AG08395 (cell line): Measurements from ENCODE around the gene SAXO2.
A peak's percentile ranks its signal among the peaks of the same experiment; 100 is the strongest.
"Not testable (repeated sequence)": the region's sequence is repeated elsewhere in the genome, so short reads cannot be mapped to it uniquely, and the experiment has no call there.

Experiments
- DNase-seq: peaks from one replicate; pipeline ENCODE4 v3.0.0; 2012; ENCODE audit warnings: mixed read lengths, low spot score

Gene SAXO2

DNA sequence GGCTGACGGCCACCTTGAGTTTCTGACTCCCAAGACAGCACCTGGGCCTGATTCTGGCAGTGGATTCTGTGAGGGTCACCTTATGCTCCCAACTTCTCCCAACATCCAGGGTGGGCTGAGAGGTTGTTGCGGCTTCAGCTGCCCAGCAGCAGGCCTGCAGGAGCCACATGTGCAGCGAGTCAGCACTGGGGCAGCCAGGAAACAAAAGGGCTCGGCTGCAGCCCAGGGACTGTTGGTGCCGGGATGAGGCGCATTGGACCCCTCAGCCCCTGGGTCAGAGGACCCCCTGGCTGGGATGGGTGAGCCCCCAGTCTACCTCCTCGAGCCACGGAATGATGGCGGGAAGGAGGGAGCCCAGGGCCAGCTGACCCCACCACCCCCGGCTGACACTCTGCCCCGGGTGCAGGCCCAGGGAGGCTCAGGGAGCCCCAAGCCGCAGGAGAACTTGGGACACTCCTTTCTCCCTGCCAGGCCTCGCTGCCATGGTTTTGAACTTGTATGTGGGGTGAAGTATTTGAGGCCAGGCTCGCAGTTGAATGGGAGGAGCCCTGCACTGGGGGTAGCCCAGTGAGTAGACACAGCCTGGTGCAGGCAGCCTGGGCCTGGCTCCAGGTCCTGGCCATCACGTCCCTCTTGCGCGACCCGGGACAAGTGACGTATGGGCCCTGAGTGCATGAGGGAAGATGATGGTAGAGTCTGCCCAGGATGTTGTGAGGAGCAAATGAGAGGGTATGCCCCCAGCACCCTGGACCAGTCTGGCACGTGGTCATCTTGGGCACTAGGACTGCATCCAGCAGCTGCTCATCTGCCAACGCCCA lies 51.5 kb downstream of the SAXO2 start:
- DNase-seq, result not testable (repeated sequence)

DNA sequence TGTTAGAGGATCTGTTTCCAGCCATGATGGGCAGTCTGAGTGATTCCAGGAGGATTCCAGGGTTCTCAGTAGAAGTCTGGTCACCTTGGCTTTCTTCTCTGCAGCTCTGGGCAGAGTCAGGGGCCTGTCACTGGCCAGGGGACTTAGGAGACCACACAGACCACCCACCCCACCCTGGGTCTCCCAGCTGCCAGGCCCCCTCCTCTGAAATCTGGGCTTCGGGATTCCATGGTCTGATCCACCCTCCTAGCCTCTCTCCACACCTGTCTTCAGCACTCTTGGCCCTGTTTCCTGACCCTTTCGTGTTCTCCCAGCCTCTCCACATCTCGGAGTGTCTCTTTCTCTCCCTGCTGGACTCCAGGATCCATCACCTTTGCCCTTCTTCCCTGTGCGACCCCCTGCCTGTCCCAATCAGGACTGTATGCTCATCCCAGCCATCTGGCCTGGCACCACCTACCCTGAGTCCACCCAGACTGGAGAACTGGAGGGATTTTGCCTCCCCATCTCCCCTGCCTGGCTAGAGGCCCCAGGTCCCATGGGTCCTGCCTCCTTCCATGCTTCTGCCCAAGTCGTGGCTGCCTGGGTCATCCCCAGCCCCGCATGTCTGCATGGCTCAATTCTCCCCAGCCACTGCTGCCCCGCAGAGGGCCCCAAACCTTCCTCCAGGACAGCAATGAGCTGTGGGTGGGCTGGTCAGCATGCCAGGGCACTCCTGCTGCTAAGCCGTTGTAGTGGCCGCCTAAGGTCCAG lies 52.3 kb downstream of the SAXO2 start:
- DNase-seq, result no peak

DNA sequence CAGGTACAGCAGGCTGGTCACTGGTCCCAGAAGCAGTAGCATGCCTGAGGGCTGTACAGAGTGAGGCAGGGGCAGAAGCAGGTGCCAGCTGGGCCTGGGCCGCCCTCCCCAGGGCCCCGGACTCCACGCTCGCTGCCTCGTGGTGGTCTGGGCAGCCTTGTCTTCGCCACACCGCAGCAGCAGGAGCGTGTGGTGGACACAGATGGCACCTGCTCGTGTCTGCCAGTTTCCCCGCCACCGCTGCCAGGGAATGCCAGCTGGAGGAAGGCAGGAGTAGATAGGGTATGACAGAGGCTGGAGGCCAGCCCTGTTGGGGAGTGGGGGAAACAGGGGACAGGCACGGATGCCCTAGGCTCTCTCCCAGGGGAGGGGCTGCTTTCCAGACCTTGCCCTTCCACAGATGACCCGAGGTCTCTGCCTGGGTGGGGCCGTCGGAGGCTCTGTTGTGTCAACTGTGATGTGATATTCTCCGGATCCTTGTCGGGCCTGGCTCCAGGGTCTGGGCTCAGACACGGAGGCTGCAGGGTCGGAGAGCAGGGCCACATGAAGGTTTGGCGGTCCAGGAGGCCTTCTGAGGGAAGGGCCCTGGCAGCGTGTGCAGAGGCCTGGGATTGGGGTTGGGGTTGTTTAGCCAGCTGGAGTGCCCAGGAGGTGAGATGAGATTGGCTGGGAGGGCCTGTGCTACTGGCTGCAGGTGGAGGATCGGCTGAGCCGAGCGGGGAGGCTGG lies 53.1 kb downstream of the SAXO2 start:
- DNase-seq, result no peak

DNA sequence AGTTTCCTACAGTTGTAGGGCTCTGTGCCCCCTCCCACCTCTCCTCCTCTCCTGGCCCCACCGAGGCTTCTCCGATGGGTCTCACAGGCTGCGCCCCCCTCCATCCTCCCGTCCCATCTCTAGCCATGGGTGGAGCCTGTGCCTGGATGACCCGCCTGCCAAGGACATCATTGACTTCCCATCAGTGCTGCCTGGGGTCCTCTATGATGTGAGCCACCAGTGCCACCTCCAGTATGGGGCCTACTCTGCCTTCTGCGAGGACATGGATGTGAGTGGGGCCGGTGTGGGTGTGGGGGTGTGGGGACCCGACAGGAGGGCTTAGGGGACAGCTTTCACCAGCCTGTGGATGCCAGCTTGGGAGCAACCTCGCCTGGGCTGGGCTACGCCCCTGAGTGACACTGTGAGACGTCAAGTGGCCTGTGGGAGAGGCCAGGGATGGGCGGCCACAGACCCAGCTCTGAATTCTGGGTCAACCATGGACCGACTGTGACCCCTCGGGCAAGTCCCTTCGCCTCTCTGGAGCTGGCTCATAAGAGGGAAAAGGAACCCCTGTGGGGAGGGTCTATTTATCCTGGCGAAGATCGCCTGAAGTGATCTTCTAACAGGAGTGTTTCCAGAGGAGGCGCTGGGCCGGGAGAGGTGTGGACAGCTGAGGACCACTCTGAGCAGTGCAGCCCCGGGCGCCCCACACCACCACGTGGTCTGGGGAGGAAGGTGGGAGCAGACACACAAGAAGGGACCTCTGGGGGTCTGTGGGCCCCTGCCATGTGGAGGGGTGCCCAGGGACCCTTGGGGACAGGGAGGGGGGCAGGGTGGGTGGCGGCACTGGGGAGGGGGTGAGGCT lies 53.9 kb downstream of the SAXO2 start:
- not testable (repeated sequence) for DNase-seq

DNA sequence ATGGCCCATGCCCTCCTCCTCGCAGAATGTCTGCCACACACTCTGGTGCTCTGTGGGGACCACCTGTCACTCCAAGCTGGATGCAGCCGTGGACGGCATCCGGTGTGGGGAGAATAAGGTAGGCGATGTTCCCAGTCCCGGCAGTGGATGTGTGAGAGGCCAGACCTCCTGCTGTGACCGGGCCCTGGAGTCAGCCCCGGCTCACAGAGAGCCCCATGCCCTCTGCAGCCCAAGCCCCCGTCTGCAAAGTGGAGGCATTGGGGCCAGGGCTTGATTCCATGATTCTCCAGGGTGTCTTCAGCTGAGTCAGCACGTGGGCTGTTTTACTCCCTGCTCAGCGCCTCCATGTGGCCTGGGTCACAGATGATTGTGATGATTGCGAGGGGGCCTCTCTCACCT lies 54.5 kb downstream of the SAXO2 start:
- no peak for DNase-seq

DNA sequence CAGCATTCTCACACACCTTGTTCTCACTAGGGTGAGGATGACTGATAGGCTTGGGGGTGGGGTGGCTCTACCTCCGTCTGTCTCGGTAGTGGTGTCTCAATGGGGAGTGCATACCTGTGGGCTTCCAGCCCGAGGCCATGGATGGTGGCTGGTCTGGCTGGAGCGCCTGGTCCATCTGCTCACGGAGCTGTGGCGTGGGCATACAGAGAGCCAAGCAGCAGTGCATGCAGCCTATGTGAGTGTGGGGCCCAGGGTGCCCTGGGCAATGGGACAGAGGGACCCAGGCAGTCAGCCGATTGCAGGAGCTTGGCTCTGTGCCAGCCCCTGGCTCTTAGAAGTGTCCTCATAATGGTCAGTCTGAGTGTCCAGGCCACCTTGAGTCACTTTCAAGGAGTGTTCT lies 54.9 kb downstream of the SAXO2 start:
- not testable (repeated sequence) for DNase-seq

DNA sequence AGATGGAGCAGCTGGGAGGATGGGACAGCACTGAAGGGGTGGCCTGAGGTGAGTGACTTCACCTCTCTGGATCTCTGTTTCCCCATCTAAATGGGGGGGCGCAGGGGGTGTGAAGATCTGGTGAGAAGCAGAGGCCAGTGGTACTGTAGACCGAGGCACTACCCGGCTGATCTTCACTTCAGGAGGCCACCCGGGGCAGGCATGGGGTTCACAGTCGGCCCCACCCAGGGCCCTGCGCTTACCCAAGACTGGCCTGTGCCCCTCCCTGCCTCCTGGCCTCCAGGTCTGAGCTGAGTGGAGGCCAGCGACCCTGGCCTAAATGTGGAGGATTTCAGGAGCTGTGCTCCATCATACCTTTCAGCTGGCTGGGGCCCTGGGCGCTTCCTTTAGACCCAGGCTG lies 55.7 kb downstream of the SAXO2 start:
- DNase-seq, result not testable (repeated sequence)

DNA sequence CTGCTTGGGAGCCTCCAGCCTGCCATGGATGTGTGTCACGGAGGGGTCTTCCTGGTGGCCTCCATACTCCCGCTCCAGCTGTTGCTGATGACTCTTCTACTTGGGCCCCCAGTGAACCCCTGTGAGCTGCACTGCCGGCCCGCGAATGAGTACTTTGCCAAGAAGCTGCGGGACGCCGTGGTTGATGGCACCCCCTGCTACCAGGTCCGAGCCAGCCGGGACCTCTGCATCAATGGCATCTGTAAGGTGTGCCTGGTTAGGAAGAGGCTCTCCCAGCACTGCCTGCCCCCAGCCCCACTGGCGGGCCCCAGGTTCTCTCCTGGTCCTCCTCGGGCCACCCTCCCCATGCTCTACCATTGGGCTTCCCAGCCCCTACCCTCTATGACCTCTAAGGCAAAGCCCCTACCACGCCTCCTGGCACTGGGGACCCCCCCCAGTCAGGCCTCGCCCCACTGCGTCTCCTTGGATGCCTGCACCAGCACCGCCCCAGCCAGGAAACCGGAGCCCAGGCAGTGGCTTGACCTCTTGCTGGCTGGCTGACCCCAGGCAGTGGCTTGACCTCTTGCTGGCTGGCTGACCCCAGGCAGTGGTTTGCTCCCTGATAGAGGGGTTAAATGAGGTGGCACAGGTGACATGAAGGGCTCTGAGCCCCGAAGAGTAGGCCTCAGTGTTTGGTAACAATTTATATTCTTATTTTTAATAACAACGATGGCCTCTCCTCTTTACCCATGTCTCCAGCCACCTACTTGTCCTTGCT lies 57.1 kb downstream of the SAXO2 start:
- DNase-seq, result not testable (repeated sequence)

DNA sequence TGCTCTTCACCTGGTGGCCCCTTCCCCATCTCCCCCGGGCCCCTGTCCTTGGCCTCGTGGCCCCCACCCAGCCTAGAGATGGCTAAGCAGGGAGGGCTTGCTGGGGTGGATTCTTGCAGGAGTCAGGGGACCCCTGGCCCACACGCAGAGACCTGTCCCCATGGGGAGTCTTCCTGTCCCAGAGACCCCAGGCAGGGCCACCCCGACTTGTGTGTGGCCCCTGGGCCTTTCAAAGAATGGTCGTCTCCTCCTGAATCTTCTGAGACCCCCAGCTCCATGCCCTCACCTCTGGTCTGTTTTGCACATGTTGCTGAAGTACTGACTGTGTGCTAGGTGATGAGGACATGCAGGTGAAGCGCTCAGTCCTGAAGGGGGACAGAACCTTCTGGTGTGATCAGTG lies 58.2 kb downstream of the SAXO2 start:
- DNase-seq, result not testable (repeated sequence)

DNA sequence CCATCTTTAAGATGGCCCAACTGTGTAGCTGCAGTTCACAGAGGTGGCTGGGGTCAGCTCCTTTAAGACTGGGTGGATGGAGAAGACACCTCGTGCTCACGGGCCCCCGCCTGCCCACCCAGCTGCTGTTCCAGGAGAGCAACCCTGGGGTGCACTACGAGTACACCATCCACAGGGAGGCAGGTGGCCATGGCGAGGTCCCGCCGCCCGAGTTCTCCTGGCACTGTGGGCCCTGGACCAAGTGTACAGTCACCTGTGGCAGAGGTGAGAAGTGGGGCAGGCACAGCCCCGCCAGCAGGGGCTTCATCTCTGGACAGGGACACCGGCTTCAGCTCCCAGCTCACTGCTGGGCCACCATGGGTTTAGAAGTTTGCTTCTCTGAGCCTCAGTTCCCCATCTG lies 59.9 kb downstream of the SAXO2 start:
- DNase-seq, result not testable (repeated sequence)

DNA sequence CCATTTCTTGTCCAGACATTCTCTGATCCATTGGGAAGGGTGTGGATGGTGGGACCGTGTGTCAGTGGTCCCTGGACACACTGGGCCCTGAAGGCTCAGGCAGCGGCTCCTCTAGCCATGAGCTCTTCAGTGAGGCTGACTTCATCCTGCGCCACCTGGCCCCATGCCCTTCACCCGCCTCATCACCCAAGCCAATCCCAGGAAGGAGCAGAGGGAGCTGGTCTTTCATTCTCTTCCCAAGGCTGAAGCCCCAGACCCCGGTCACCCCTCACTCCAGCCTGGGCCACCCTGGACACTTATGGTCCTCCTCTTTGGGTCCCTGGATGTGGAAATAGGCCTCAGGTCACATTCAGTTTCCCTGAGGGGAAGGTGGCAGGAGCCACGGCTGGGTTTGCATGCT lies 62.2 kb downstream of the SAXO2 start:
- DNase-seq, result not testable (repeated sequence)

DNA sequence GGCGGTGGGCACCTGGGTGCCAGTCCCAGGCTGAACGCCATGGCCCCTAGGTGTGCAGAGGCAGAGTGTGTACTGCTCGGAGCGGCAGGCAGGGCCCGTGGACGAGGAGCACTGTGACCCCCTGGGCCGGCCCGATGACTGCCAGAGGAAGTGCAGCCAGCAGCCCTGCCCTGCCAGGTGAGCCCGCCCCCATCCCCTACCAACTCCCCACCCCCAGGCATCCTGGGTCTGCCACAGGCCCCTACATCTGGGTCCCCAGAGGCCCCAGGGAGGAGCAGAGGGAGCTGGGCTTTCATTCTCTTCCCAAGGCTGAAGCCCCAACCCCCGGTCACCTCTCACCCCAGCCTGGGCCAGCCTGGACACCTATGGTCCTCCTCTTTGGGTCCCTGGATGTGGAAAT lies 63.0 kb downstream of the SAXO2 start:
- DNase-seq, result not testable (repeated sequence)

DNA sequence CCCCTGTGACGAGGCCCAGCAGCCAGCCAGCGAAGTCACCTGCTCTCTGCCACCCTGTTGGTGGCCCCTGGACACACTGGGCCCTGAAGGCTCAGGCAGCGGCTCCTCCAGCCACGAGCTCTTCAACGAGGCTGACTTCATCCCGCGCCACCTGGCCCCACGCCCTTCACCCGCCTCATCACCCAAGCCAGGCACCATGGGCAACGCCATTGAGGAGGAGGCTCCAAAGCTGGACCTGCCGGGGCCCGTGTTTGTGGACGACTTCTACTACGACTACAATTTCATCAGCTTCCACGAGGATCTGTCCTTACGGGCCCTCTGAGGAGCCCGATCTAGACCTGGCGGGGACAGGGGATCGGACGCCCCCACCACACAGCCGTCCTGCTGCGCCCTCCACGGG lies 64.3 kb downstream of the SAXO2 start:
- not testable (repeated sequence) for DNase-seq

DNA sequence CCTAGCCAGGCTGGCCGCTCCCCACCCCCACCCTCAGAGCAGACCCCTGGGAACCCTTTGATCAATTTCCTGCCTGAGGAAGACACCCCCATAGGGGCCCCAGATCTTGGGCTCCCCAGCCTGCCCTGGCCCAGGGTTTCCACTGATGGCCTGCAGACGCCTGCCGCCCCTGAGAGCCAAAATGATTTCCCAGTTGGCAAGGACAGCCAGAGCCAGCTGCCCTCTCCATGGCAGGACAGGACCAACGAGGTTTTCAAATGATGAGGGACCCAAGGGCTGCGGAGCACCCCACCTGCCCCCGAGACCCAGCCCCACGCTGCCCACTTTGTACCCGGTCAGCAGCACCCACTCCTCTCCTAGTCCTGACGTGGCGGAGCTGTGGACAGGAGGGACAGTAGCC lies 64.8 kb downstream of the SAXO2 start:
- DNase-seq, result not testable (repeated sequence)

DNA sequence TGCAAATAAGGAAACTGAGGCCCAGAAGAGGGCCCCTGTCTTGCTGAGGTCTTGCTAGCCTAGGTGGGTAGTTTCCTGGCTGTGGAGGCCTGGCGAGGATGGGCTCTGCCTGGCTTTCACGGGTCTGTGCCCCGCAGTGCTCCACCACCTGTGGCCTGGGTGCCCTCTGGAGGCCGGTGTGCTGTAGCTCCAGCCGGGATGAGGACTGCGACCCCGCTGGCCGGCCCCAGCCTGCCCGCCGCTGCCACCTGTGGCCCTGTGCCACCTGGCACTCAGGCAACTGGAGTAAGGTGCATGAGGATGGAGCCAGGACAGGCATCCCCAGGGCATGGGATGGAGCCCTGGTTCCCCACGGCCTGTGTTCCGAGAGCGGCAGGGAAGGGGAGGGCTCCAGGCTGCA lies 66.4 kb downstream of the SAXO2 start:
- not testable (repeated sequence) for DNase-seq

DNA sequence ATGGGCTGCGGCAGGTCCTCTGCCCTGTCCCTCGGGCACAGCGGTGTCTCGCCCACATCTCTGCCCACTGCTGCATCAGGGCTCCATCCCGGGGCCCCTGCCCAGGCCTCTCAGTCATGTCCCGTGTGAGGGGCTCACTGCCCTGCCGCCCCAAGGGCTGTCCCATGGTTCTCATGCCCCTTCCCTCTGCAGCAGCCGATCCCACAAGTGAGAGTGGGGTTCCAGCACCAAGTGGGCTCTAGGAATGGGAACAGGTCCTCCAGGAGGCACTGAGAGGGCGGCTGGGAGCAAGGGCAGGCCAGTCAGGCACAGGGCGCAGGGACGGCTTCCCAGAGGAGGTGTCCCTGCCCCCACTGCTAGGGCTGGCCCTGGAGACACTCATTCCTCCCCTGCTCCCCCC lies 68.3 kb downstream of the SAXO2 start:
- not testable (repeated sequence) for DNase-seq

DNA sequence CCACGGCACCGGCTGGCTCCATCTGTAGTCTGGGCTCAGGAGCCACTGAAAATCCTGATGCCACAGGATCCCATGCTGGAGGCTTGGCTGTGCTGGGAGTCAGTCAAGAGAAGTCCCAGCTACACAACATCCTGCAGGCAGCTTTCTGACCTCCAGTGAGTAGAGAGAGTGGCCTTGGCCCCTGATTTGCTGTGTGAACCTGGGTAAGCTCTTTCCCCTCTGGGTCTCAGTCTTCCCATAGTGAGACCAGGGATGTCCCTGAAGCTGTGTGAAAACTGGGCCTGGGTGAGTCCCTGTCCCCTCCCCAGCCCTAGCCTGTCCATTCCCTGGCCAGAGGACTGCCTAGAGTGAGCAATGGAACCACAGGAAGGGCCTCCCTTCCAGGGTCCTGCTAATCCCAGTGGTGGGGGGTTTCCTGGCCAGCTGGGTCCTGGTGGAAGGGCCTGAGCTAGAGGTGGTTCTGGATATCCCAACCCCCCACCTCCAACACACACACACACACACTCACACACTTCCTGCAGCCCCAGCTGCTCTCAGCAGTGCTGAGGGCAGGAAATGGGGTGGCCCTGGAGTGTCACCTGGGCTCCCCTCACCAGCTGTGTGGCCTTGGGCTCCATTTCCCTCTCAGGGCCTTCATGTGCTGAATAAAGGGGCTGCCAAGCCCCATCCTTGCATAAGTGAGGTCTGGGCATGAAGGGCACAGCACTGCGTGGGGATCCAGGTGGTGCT lies 69.1 kb downstream of the SAXO2 start:
- DNase-seq, result not testable (repeated sequence)

DNA sequence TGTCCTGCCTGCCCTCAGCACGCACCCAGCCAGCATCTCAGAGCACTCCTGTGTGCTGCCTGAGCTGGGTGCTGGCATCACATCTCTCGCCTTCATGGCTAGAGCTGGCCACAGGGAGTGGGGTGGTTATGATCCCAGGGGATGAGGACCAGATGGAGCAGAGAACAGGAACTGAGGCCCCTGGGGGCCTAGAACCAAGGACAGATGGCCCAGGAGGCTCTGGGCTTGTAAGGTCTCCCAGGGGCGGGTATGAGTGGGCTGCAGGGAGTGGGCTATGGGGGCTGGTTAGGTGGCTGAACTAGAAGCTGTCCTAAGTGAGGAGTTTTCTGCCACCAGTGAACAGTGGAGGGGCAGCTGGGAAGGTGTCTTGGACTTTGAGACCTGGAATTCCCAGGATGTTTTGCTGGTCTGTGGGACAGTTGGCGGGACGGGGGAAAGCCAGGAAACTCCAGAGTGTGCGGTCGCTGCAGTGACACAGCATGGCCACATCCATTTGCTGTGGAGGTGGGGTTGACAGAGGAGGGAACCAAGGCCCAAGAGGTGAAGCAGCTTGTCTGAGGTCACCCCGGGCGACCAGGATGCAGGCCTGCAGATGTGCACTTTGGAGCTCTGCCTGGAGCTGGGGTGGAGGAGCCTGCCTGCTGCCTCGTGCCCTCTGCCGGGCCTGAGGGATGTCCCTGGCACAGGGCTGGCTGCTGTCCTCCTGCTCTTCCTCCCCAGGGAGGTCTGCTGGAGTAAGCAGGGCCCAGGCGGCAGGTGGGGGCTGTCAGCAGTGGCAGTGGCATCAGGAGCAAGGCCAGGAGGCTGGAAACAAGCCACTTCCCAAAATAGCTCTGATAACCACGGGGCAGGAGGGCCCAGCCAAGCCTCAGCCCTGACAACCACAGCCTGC lies 70.3 kb downstream of the SAXO2 start:
- peak; percentile 3 for DNase-seq
